H1 (cell line): ENCODE measurements around the gene INTU. TPM values are rescaled to one million over a fixed set of nuclear protein-coding genes. Genes with fewer than 3 reads are reported as not detected.

ENCODE experiments used
- CTCF ChIA-PET: fragments of 300-600 bp; sonication (Branson Sonifier 250); formaldehyde crosslinking; loops from one replicate; lab custom pipeline; 2021; ENCODE audit not compliant: partially characterized antibody; lab: Charles Lee
- POLR2A ChIA-PET: fragments of 300-600 bp; sonication (Branson Sonifier 250); formaldehyde crosslinking; loops from one replicate; lab custom pipeline; 2021; ENCODE audit warnings: inconsistent platforms; ENCODE audit not compliant: partially characterized antibody; lab: Charles Lee
- DNase-seq, 2 experiments: peaks; one replicate each; pipeline versions ENCODE4 v3.0.0 to v3.0.0-alpha.2; 2010 to 2022; ENCODE audit warnings: low spot score in 2 of 2, low read depth in 1 of 2, mixed read lengths in 1 of 2
- FAIRE-seq: peaks from 2 replicates; lab custom pipeline; 2011; peaks lifted over from hg19 to GRCh38; lab: Jason Lieb, UNC
- H2AFZ ChIP-seq: 2 replicates; pipeline ENCODE4 v1.8.1; 2012; ENCODE audit warnings: low read length, inconsistent platforms
- H2AK5ac ChIP-seq: 2 replicates; pipeline ENCODE4 v1.6.1; 2013; ENCODE audit warnings: low read depth, low read length
- H2BK120ac ChIP-seq: replicated peaks from 2 replicates; pipeline ENCODE3; 2013; ENCODE audit warnings: low read depth, low read length, inconsistent platforms
- H2BK12ac ChIP-seq: 2 replicates; pipeline ENCODE4 v1.6.1; 2013; ENCODE audit warnings: low read depth, low read length
- H2BK15ac ChIP-seq: 2 replicates; pipeline ENCODE4 v1.6.1; 2013; ENCODE audit warnings: low read length
- H2BK20ac ChIP-seq: 2 replicates; pipeline ENCODE4 v1.6.1; 2013; ENCODE audit warnings: low read length
- H2BK5ac ChIP-seq: 2 replicates; pipeline ENCODE4 v1.6.1; 2013; ENCODE audit warnings: low read depth, low read length
- H3K14ac ChIP-seq: 2 replicates; pipeline ENCODE4 v1.6.1; 2013; ENCODE audit warnings: inconsistent platforms; ENCODE audit not compliant: insufficient read length
- H3K18ac ChIP-seq: 2 replicates; pipeline ENCODE4 v1.6.1; 2013; ENCODE audit warnings: low read length; ENCODE audit errors: extremely low read depth
- H3K23ac ChIP-seq: 2 replicates; pipeline ENCODE4 v1.6.1; 2013; ENCODE audit warnings: inconsistent platforms; ENCODE audit not compliant: insufficient read length
- H3K23me2 ChIP-seq: 2 replicates; pipeline ENCODE4 v1.6.1; 2013; ENCODE audit warnings: low read depth, low read length
- H3K27ac ChIP-seq: 2 replicates; pipeline ENCODE4 v1.6.1; 2011; ENCODE audit warnings: low read depth, low read length, inconsistent platforms
- H3K27me3 ChIP-seq, 4 experiments: replicated peaks in 1 of 4; 1 replicate in 1 of 4; 2 replicates in 3 of 4; pipeline versions ENCODE4 v1.6.1 to v1.8.1; 2011 to 2013; ENCODE audit warnings: low read length in 3 of 4, mild to moderate bottlenecking in 3 of 4, inconsistent platforms in 2 of 4, mixed read lengths in 2 of 4, moderate library complexity in 1 of 4; ENCODE audit not compliant: control insufficient read depth in 3 of 4, insufficient read depth in 3 of 4; ENCODE audit errors: extremely low read depth in 1 of 4
- H3K36me3 ChIP-seq, 4 experiments: 2 replicates each; pipeline versions ENCODE4 v1.6.1 to v1.8.1; 2011 to 2013; ENCODE audit warnings: mild to moderate bottlenecking in 4 of 4, low read length in 3 of 4, moderate library complexity in 2 of 4, control low read depth in 1 of 4, inconsistent platforms in 1 of 4; ENCODE audit not compliant: insufficient read depth in 4 of 4, control insufficient read depth in 2 of 4
- H3K4ac ChIP-seq: replicated peaks from 2 replicates; pipeline ENCODE3; 2013; ENCODE audit warnings: low read length, low read depth, mixed read lengths, inconsistent platforms; ENCODE audit not compliant: insufficient read length
- H3K4me1 ChIP-seq, 4 experiments: replicated peaks in 1 of 4; 1 replicate in 1 of 4; 2 replicates in 3 of 4; pipeline versions ENCODE4 v1.6.1 to v1.8.1; 2011 to 2013; ENCODE audit warnings: low read length in 3 of 4, inconsistent platforms in 2 of 4, mixed read lengths in 1 of 4; ENCODE audit not compliant: insufficient read depth in 4 of 4, control insufficient read depth in 3 of 4
- H3K4me2 ChIP-seq, 2 experiments: 2 replicates each; pipeline versions ENCODE4 v1.6.1 to v1.8.1; 2011 to 2013; ENCODE audit warnings: low read depth in 2 of 2, low read length in 2 of 2, control low read depth in 1 of 2, inconsistent platforms in 1 of 2, mild to moderate bottlenecking in 1 of 2; ENCODE audit not compliant: insufficient read depth in 1 of 2
- H3K4me3 ChIP-seq, 4 experiments: fragments of 200-600, 300-600 bp in 1 of 4; sonication (generic), shearing (Covaris generic), sonication (Bioruptor Twin) in 1 of 4; 2 replicates each; pipeline versions ENCODE4 v1.5.1 to v1.8.1; 2011 to 2016; ENCODE audit warnings: low read length in 4 of 4, low read depth in 3 of 4, control low read depth in 2 of 4, inconsistent platforms in 2 of 4, mild to moderate bottlenecking in 2 of 4, mixed read lengths in 1 of 4, moderate library complexity in 1 of 4; ENCODE audit not compliant: insufficient read depth in 2 of 4; ENCODE audit errors: extremely low read depth in 1 of 4
- H3K56ac ChIP-seq: replicated peaks from 2 replicates; pipeline ENCODE3; 2013; ENCODE audit warnings: low read depth, mild to moderate bottlenecking, mixed read lengths, low read length, inconsistent platforms; ENCODE audit not compliant: insufficient read length
- H3K79me1 ChIP-seq: 2 replicates; pipeline ENCODE4 v1.6.1; 2013; ENCODE audit warnings: low read depth, low read length, control low read depth
- H3K79me2 ChIP-seq, 2 experiments: 2 replicates each; pipeline versions ENCODE4 v1.6.1 to v1.8.1; 2012 to 2013; ENCODE audit warnings: low read length in 2 of 2, mild to moderate bottlenecking in 2 of 2, inconsistent platforms in 1 of 2; ENCODE audit not compliant: insufficient read depth in 2 of 2, control insufficient read depth in 1 of 2
- H3K9ac ChIP-seq, 4 experiments: replicated peaks in 1 of 4; 1 replicate in 1 of 4; 2 replicates in 3 of 4; pipeline versions ENCODE4 v1.6.1 to v1.8.1; 2011 to 2013; ENCODE audit warnings: low read depth in 3 of 4, low read length in 3 of 4, control low read depth in 2 of 4, mild to moderate bottlenecking in 2 of 4, moderate library complexity in 2 of 4, inconsistent platforms in 1 of 4; ENCODE audit errors: extremely low read depth in 1 of 4
- H3K9me3 ChIP-seq, 2 experiments: 2 replicates each; pipeline versions ENCODE4 v1.6.1 to v1.8.1; 2012 to 2013; ENCODE audit warnings: mild to moderate bottlenecking in 2 of 2, moderate library complexity in 2 of 2, control low read depth in 1 of 2, inconsistent platforms in 1 of 2, low read depth in 1 of 2, low read length in 1 of 2, mixed read lengths in 1 of 2; ENCODE audit not compliant: insufficient read depth in 2 of 2
- H4K20me1 ChIP-seq, 2 experiments: replicated peaks in 1 of 2; 2 replicates each; pipeline versions ENCODE3 to v1.8.1; 2011 to 2013; ENCODE audit warnings: inconsistent platforms in 2 of 2, low read length in 2 of 2, mild to moderate bottlenecking in 1 of 2; ENCODE audit not compliant: insufficient read depth in 2 of 2, control insufficient read depth in 1 of 2
- H4K5ac ChIP-seq: 2 replicates; pipeline ENCODE4 v1.6.1; 2013; ENCODE audit warnings: low read length, low read depth, mixed read lengths, inconsistent platforms; ENCODE audit not compliant: insufficient read length
- H4K8ac ChIP-seq: 2 replicates; pipeline ENCODE4 v1.8.0; 2013; ENCODE audit warnings: mild to moderate bottlenecking, moderate library complexity, low read length, inconsistent platforms; ENCODE audit not compliant: insufficient read depth; ENCODE audit errors: extremely low read depth
- H4K91ac ChIP-seq: replicated peaks from 2 replicates; pipeline ENCODE3; 2013; ENCODE audit warnings: low read length, mixed read lengths, inconsistent platforms; ENCODE audit not compliant: insufficient read length
- WGBS, 2 experiments: shearing (Covaris generic) in 1 of 2; methylation state at CpG; one replicate each; pipeline versions ENCODE4 v1.1.6 to v1.1.7; 2013 to 2015; ENCODE audit warnings: low lambda C conversion rate in 2 of 2, mixed read lengths in 2 of 2, inconsistent platforms in 1 of 2, low coverage in 1 of 2, missing lambda C conversion rate in 1 of 2; ENCODE audit not compliant: insufficient replicate concordance in 2 of 2, insufficient coverage in 1 of 2, insufficient read length in 1 of 2; ENCODE audit errors: extremely low coverage in 1 of 2, missing lambda C conversion rate in 1 of 2; 5-methylcytosine and 5-hydroxymethylcytosine counted together
- polyA plus RNA-seq, 7 experiments: library from polyadenylated mRNA; depleted of rRNA in 3 of 7; stranded (reverse) in 5 of 7; unstranded in 2 of 7; fragments of >200 nt in 5 of 7; fragments of 200-250 nt in 2 of 7; gene quantifications; 1 replicate in 5 of 7; 2 replicates in 1 of 7; 4 replicates in 1 of 7; pipeline versions ENCODE4 v1.2.1 to v1.2.3, GENCODE V29; 2011 to 2013; ENCODE audit warnings: missing spikeins in 2 of 7, mixed read lengths in 2 of 7
- total RNA-seq: library from RNA; stranded (reverse); fragmentation: NEBNext Ultra II Directional; extraction: Animal tissue kit (Norgen Biotek cat#: 25700); gene quantifications from 2 replicates; pipeline ENCODE4 v1.2.1, GENCODE V29; 2021

INTU gene
- total and polyA plus RNA-seq, 2 of the 8 experiments (the other 6 are each of a cell fraction or from before 2014, with no cell fraction given), result 6.0 to 15.1 TPM

DNA sequence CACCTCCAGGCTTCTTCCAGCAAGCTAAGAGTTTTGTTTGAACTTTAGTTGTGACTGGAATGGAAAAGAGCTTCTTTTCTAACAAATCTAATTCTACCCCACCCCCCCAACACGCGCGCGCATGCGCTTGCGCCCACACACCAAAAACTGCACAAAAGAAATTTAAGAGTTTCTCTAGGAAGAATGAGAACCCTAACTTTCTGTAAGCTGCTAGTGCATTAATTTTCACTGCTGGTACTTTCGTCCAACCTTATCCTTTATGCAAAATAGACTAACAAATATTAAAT, 9.0 kb upstream of the INTU start:
- Histone ChIP-seq H3K36me3 (no peaks in the 10 kb centered on the region), H3K79me1 (no peaks in the 10 kb centered on the region), H3K4me3 (peak overlapping the region; percentile 52 to 74 (median 68)), H3K14ac (no peak overlapping the region), H3K4me1 (no peaks in the 10 kb centered on the region), H4K20me1 (no peaks in the 10 kb centered on the region), H3K27me3 (peaks cover 1 to 25% (median 19%) of the 10 kb centered on the region in 4 experiments), H3K9ac (no peak overlapping the region), H2BK15ac (no peak overlapping the region), H3K79me2 (no peaks in the 10 kb centered on the region), H3K27ac (no peak overlapping the region), H2BK20ac (no peak overlapping the region), H2BK120ac (no peak overlapping the region), H2BK5ac (no peak overlapping the region), H3K56ac (no peak overlapping the region), H4K91ac (no peak overlapping the region), H2AK5ac (no peak overlapping the region), H3K4ac (no peak overlapping the region), H4K5ac (no peak overlapping the region), H4K8ac (no peak overlapping the region), H3K23me2 (peaks cover 8% of the 10 kb centered on the region; the same call in 1 of the 2 replicates), H3K9me3 (no peaks in the 10 kb centered on the region), H3K23ac (no peak overlapping the region), H3K4me2 (peak overlapping the region; percentile 70 to 90), H2AFZ (peak overlapping the region; percentile 84; the same call in 1 of the 2 replicates), H2BK12ac (no peak overlapping the region), H3K18ac (no peak overlapping the region)
- no peak for DNase-seq
- no peak for FAIRE-seq
- ChIA-PET POLR2A (interaction anchor here (3.7 kb wide), 1 partner anchor 9 kb away, joined by 20 read pairs; the partner anchor contains the start of gene INTU), CTCF (interaction anchor here (0.8 to 2.3 kb wide), 9 partner anchors 9 to 115 kb away, joined by 3 to 12 read pairs (median 5); partner anchors contain the start of gene INTU)
- WGBS, 2 experiments, result 24% methylated on average over 7 of the region's 7 CpGs; no CpG with 5 or more reads in 1 of the 2 experiments
